GM19351 (cell line): ENCODE measurements around the gene HHIPL2.
"Not testable (repeated sequence)": the region's sequence is repeated elsewhere in the genome, so short reads cannot be mapped to it uniquely, and the experiment has no call there.

ENCODE experiments used
- ATAC-seq: cut with Tn5 transposase; IDR thresholded peaks from one replicate; pipeline ENCODE4 v1.9.1; 2021; ENCODE audit warnings: mild to moderate bottlenecking, moderate library complexity; ENCODE audit not compliant: unreplicated experiment

The HHIPL2 gene

GRCh38 chr1:222540598-222540995 is 7.3 kb downstream of the HHIPL2 start:
- no peak for ATAC-seq

- no peak for ATAC-seq
Observed at GRCh38 chr1:222539951-222540597, 7.8 kb downstream of the HHIPL2 start.

DNA sequence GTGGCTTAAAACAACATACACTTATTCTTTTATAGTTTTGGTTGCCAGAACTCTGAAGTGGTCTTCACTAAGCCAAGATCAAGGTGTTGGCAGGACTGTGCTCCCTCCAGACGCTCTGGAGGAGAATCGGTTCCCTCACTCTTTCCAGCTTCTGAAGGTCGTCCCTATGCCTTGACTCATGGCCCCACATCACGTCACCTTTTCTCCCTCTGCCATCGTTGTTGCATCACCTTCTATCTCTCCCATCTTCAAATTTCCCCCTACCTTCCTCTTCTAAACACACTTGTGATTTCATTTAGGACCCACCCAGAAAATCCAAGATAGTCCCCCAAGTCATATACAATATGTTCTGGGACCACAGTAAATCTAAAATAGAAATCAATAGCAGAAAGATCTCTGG is 12.4 kb downstream of the HHIPL2 start:
- ATAC-seq: no peak

- ATAC-seq: no peak
Observed at GRCh38 chr1:222530852-222531251, 17.1 kb downstream of the HHIPL2 start.

DNA sequence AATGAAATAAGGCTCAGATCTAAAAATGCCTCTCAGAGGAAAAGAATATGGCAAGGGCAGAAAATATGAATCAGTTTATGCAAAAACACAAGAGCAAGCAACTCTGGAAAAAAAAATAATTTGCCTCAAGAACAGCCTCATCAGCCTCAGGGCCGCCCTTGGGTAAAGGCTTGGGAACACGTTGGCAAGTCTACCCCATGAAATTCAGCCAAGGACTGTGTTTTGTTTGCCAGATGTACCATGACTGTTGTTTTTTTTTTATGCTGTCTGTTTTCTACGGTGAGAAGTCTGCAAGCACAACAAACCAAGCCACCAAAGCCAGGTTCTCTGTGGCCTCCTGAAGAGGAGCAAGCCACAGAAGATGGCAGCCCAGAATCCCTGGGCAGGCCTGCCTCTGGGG is 18.0 kb downstream of the HHIPL2 start:
- ATAC-seq: no peak

GRCh38 chr1:222529181-222529580 is 18.7 kb downstream of the HHIPL2 start:
- no peak for ATAC-seq

DNA sequence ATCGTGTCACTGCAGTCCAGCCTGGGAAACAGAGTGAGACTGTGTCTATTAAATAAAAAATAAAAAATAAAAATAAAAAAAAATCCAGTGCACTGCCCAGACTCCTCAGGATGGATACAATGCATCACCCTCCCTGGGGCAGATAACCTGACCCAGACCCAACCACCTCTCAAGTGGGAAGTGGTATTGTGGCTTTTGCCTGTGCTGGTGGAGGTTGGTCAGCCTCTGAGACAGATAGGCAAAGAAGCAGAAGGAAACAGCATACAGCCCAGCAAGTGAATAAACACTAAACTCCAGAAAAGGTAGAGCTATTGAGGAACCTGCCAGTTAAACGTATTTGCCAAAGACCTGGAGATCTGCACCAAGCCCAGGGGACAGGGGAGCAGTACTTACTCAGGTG is 22.0 kb downstream of the HHIPL2 start:
- no peak for ATAC-seq

DNA sequence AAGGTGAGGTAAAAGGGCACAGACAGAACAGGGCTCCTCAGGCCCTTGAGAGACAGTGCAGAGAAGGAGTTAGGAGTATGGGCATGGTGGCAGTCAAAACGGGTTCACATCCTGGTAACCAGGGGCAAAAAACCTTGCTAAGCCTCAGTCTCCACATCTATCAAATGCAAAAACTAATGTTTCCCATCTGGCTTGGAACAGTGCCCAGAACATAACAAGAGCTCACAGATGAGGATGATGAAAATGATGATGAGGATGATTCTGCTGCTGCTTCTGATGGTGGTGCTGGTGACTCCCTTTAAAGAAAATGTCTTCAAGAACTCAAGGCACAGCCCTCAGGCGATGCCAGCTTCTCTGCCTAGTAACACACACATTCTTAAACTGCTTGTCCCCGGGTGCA is 24.1 kb downstream of the HHIPL2 start:
- no peak for ATAC-seq

DNA sequence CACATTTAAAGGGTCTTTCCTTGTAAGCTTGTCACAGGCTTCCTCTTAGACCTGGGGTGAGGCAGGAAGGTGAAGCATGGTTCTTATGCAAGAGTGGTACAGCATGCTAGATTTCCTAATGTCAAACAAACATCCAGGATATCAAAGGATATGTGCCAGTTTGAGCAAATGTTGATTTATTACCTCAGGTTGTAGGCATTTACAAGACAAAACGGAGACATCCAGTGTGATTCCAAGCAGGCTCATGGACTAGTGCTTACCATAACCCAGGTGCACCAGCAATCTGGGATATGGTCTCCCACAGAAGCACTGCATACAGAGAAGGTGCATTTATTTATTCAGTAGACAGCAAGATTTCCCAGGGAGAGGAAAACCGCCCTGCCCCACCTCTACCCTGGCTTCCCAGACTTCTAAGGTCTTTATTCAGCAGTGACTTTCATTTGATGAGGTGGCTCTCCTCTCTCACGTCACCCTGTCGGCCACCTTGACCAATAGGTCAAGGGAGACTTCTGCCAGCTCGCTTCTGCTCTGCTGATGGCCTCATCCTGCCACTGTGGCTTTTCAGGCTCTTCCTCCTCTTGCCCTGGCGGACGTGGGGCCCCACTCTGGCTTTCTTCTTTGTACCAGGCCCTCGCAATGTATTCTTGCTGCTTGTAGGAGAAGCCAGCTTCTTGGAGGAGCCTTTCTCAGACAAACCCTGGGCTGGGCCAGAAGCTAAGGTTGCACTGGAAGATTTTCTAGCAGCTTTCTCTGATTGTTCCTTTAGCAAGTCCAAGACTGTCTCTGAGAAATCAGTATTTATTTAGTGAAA is 25.6 kb downstream of the HHIPL2 start:
- no peak for ATAC-seq

DNA sequence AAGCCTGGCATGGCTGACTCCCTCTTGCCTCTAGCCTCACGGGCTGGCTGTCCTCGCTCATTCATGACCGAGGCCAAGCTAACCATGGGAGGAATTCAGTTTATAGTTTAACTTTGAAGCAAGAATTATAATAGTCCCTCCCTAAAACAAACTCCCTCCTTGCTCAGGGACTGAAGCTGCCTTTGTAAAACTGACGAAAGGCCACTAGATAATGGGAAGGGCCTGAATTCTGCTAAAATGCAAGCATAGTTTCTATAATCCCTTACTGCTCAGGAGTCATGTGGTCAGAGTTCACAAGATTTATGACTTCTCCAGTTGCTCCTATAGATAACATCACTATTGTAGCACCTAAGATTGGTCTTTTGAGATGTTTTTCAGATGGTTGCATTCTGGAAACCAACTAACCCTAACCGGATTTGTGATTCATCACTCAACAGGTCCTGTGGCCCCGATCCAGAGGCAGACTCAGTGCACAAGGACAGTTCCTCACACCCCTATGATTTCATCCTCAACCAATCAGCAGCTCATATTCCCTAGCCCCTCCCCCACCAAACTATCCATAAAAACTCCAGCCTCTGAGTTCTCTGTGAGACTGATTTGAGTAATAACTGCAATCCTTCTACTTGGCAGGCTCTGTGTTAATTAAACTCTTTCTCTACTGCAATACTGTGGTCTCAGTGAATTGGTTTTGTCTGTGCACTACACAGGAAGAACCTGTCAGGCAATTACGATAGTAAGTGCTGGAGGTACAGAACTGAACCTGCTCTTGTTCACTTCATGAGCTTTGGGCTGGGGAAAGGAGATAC is 26.4 kb downstream of the HHIPL2 start:
- no peak for ATAC-seq

DNA sequence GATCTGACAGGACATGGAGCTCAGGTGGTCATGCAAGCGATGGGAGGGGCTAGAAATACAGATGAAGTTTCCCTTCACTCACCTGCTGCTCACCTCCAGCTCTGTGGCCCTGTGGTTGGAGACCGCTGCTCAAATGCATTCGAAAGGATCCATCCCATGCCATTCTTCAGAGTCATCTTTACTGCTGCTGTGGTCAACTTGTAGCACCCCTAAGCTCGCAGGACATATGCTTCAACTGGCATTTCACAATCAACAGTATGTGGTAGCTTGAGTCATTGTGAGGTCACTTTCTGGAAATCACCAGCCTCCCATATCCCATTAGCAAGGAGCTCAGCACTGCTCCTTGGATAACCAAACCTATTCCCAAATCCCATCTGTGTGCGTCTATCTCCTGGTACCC is 58.4 kb downstream of the HHIPL2 start:
- not testable (repeated sequence) for ATAC-seq

DNA sequence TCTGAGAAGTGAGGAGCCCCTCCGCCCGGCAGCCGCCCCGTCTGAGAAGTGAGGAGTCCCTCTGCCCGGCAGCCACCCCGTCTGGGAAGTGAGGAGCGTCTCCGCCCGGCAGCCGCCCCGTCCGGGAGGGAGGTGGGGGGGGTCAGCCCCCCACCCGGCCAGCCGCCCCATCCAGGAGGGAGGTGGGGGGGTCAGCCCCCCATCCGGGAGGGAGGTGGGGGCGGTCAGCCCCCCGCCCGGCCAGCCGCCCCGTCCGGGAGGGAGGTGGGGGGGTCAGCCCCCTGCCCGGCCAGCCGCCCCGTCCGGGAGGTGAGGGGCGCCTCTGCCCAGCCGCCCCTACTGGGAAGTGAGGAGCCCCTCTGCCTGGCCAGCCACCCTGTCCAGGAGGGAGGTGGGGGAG is 60.1 kb downstream of the HHIPL2 start:
- not testable (repeated sequence) for ATAC-seq

- ATAC-seq: not testable (repeated sequence)
Observed at GRCh38 chr1:222484005-222484404, 63.9 kb downstream of the HHIPL2 start.

DNA sequence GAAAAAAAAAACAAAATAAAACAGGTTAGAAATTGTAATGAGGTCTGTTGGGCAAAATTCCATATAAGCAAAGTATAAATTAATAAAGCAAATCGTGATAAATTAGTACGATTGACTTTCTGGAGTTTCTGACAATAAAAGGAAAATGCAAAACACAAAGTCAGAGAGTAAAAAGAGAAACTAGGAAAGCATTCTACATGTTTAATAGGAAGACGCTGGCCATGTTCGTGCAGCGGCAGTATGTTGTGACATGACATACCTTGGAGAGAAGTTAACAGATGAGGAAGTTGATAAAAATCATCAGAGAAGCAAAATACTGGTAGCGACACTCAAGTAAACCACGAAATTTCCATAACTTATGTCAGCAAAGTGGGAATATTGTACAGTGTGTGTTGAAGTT is 68.3 kb downstream of the HHIPL2 start:
- ATAC-seq: not testable (repeated sequence)

GRCh38 chr1:222476436-222476835 is 71.5 kb downstream of the HHIPL2 start:
- ATAC-seq: not testable (repeated sequence)

- not testable (repeated sequence) for ATAC-seq
Observed at GRCh38 chr1:222473717-222474116, 74.2 kb downstream of the HHIPL2 start.

DNA sequence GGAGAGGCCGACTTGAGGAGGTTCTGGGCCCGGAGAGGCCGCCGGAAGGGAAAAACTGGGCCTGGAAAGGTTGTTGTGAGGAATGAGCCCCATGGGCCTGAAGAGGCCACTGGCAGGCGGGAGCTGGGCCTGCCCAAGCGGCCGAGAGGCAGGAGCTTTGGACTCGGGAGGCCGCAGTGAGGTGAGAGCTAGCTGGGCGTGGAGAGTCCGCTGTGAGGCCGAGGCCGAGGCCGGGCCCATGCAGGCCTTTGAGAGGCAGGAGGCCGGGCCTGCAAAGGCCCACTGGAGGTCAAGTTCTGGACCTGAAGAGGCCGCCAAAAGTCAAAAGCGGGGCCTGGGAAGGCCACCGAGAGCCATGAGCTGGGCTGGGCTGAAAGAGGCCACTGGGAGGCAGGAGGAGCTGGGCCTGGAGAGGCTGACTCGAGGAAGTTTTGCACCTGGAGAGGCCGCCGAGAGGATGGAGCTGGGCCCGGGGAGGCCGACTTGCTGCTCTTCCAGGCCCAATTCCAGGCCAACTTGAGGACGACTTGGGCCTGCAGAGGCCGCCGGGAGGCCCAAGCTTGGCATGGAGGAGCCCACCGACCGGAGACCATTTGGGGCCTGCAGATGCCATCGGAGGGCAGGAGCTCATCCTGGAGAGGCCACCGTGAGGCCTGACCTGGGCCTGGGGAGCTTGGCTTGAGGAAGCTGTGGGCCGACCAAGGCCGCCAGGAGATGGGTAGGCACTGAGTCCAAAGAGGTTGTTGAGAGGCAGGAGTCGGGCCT is 74.9 kb downstream of the HHIPL2 start:
- not testable (repeated sequence) for ATAC-seq
